ENCODE data around the gene TMEM272. TPM values are rescaled to one million over a fixed set of nuclear protein-coding genes. Genes with fewer than 3 reads are reported as not detected.
A peak's percentile ranks its signal among the peaks of the same experiment; 100 is the strongest.

Gene TMEM272
- total RNA-seq, 1 donor from 2014 or later = not detected

GRCh38 chr13:51837016-51837415 is 8.0 kb downstream of the TMEM272 start:
- H3K4me2 ChIP-seq = no peak overlapping the region
- peak overlapping the region; percentile 36 for H3K27ac Mint-ChIP-seq
- TF ChIP-seq EZH2phosphoT487 (IDR thresholded peaks at IDR 0.05) (no peak), CTCF (IDR thresholded peaks at IDR 0.05) (no peak), EZH2 (IDR thresholded peaks at IDR 0.05) (no peak)
- H4K20me1 ChIP-seq (ENCODE audit: low read depth) = no peaks in the 10 kb centered on the region
- H3F3A ChIP-seq (ENCODE audit: low read depth) = no peaks in the 10 kb centered on the region
- H3K4me3 ChIP-seq = no peak overlapping the region
- H3K4me1 ChIP-seq = peaks cover 6% of the 10 kb centered on the region
- no peak overlapping the region for H3K27ac ChIP-seq
- H3K27me3 Mint-ChIP-seq (ENCODE audit: insufficient read depth, low read depth) = peaks cover 4% of the 10 kb centered on the region
- no peaks in the 10 kb centered on the region for H3K27me3 ChIP-seq
- H3K9ac ChIP-seq = no peak overlapping the region
- no peaks in the 10 kb centered on the region for H3K9me3 ChIP-seq (ENCODE audit: low read depth)
- H3K4me3 Mint-ChIP-seq = no peak overlapping the region
- peaks cover 15% of the 10 kb centered on the region for H3K4me1 Mint-ChIP-seq
- no peak overlapping the region for H2AFZ ChIP-seq (replicated peaks)
- H3K36me3 Mint-ChIP-seq = no peaks in the 10 kb centered on the region
- H3K36me3 ChIP-seq = no peaks in the 10 kb centered on the region
- no peak for DNase-seq (ENCODE audit: low spot score)
- H3K9me3 Mint-ChIP-seq = no peaks in the 10 kb centered on the region
- H3K79me2 ChIP-seq (ENCODE audit: low read depth) = no peaks in the 10 kb centered on the region

- Histone ChIP-seq H2AFZ (replicated peaks) (no peak overlapping the region), H3K36me3 (no peaks in the 10 kb centered on the region), H3K27ac (no peak overlapping the region), H3K79me2 (ENCODE audit: low read depth) (no peaks in the 10 kb centered on the region), H3F3A (ENCODE audit: low read depth) (no peaks in the 10 kb centered on the region), H3K27me3 (no peaks in the 10 kb centered on the region), H3K4me3 (no peak overlapping the region), H4K20me1 (ENCODE audit: low read depth) (no peaks in the 10 kb centered on the region), H3K4me2 (no peak overlapping the region), H3K9me3 (ENCODE audit: low read depth) (no peaks in the 10 kb centered on the region), H3K9ac (no peak overlapping the region), H3K4me1 (peaks cover 3% of the 10 kb centered on the region)
- no peaks in the 10 kb centered on the region for H3K9me3 Mint-ChIP-seq
- H3K27ac Mint-ChIP-seq = peak overlapping the region; percentile 44
- peak; percentile 18 for DNase-seq (ENCODE audit: low spot score)
- no peak for TF ChIP-seq EZH2 (IDR thresholded peaks at IDR 0.05)
- no peak for TF ChIP-seq EZH2phosphoT487 (IDR thresholded peaks at IDR 0.05)
- TF ChIP-seq CTCF (IDR thresholded peaks at IDR 0.05) = no peak
- H3K27me3 Mint-ChIP-seq (ENCODE audit: insufficient read depth, low read depth) = peaks cover 5% of the 10 kb centered on the region
- no peaks in the 10 kb centered on the region for H3K36me3 Mint-ChIP-seq
- peaks cover 13% of the 10 kb centered on the region for H3K4me1 Mint-ChIP-seq
- no peak overlapping the region for H3K4me3 Mint-ChIP-seq
Observed at GRCh38 chr13:51834581-51835171, 10.3 kb downstream of the TMEM272 start.

DNA sequence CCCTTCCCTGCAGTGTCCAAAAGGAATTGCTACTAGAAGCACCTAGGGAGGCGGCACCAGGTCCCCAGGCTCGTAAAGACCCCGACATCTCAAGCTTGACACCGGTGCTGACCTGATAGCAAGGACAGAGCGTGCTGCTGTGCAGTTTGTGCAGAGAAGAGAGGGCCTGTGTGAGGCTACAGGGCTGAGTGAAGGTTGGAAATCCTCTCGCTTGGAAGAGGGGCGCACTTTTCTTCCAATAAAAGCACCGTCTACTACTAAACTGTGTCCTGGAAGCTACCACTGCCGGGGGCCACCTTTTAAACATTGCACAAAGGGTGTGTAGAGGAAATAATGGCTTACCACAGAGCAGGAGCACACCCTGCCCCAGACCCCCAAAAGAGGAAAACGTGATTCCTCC is 11.0 kb downstream of the TMEM272 start:
- Mint-ChIP-seq H3K4me3 (no peak overlapping the region), H3K4me1 (peaks cover 13% of the 10 kb centered on the region), H3K36me3 (no peaks in the 10 kb centered on the region), H3K27ac (no peak overlapping the region), H3K9me3 (no peaks in the 10 kb centered on the region), H3K27me3 (ENCODE audit: insufficient read depth, low read depth) (peaks cover 5% of the 10 kb centered on the region)
- Histone ChIP-seq H3K27ac (no peak overlapping the region), H4K20me1 (ENCODE audit: low read depth) (no peaks in the 10 kb centered on the region), H3K4me3 (no peak overlapping the region), H3F3A (ENCODE audit: low read depth) (no peaks in the 10 kb centered on the region), H3K36me3 (no peaks in the 10 kb centered on the region), H2AFZ (replicated peaks) (no peak overlapping the region), H3K4me2 (no peak overlapping the region), H3K9ac (no peak overlapping the region), H3K27me3 (no peaks in the 10 kb centered on the region), H3K9me3 (ENCODE audit: low read depth) (no peaks in the 10 kb centered on the region), H3K4me1 (peaks cover 3% of the 10 kb centered on the region), H3K79me2 (ENCODE audit: low read depth) (no peaks in the 10 kb centered on the region)
- no peak for TF ChIP-seq CTCF (IDR thresholded peaks at IDR 0.05)
- no peak for TF ChIP-seq EZH2phosphoT487 (IDR thresholded peaks at IDR 0.05)
- TF ChIP-seq EZH2 (IDR thresholded peaks at IDR 0.05) = no peak
- no peak for DNase-seq (ENCODE audit: low spot score)
